HL-60 (cell line): ENCODE data around the gene KRT37.

ENCODE experiments used
- CTCF ChIP-seq: IDR thresholded peaks from one replicate; pipeline ENCODE4 v1.5.1; 2011; ENCODE audit warnings: low read length, control low read depth, inconsistent platforms; ENCODE audit not compliant: insufficient read depth
- GABPA ChIP-seq: IDR thresholded peaks from 2 replicates; pipeline ENCODE4 v1.6.1; 2012; ENCODE audit warnings: low read depth
- POLR2AphosphoS5 ChIP-seq: IDR thresholded peaks from 2 replicates; pipeline ENCODE4 v1.6.1; 2012; ENCODE audit warnings: low read depth
- TF ChIP-seq, protein P1 (sequence below): IDR thresholded peaks from 2 replicates; pipeline ENCODE4 v1.6.1; 2012; ENCODE audit warnings: low read depth; ENCODE audit not compliant: insufficient replicate concordance

DNA sequence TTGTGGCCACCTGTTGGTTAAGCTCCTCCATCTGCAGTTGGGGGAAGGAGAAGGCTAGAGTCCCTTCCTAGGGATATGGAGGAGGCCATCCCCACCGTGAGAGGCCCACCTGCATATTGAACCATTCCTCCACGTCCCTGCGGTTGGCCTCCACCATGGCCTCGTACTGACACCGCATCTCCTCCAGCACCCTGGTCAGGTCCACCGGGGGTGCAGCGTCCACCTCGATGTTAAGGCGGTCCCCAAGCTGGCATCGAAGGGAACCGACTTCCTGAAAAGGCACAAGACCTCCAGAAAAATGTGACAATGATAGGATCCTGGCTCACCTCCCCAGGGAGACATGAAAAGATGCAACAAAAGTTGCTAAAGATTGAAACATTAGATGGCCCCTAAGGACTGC, 39.8 kb upstream of the KRT37 start:
- TF ChIP-seq CTCF: no peak
- no peak for TF ChIP-seq POLR2AphosphoS5
- TF ChIP-seq GABPA: no peak
- TF ChIP-seq, protein P1, sequence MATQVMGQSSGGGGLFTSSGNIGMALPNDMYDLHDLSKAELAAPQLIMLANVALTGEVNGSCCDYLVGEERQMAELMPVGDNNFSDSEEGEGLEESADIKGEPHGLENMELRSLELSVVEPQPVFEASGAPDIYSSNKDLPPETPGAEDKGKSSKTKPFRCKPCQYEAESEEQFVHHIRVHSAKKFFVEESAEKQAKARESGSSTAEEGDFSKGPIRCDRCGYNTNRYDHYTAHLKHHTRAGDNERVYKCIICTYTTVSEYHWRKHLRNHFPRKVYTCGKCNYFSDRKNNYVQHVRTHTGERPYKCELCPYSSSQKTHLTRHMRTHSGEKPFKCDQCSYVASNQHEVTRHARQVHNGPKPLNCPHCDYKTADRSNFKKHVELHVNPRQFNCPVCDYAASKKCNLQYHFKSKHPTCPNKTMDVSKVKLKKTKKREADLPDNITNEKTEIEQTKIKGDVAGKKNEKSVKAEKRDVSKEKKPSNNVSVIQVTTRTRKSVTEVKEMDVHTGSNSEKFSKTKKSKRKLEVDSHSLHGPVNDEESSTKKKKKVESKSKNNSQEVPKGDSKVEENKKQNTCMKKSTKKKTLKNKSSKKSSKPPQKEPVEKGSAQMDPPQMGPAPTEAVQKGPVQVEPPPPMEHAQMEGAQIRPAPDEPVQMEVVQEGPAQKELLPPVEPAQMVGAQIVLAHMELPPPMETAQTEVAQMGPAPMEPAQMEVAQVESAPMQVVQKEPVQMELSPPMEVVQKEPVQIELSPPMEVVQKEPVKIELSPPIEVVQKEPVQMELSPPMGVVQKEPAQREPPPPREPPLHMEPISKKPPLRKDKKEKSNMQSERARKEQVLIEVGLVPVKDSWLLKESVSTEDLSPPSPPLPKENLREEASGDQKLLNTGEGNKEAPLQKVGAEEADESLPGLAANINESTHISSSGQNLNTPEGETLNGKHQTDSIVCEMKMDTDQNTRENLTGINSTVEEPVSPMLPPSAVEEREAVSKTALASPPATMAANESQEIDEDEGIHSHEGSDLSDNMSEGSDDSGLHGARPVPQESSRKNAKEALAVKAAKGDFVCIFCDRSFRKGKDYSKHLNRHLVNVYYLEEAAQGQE: no peak
